GM12891 (cell line): ENCODE results near the gene KIAA0825.

ENCODE experiments used
- POLR2A ChIP-seq: IDR thresholded peaks from 2 replicates; pipeline ENCODE4 v1.6.1; 2011; ENCODE audit warnings: low read depth, low read length, control low read depth
- POLR2AphosphoS5 ChIP-seq: IDR thresholded peaks from 2 replicates; pipeline ENCODE4 v1.6.1; 2011; ENCODE audit warnings: low read depth, low read length, control low read depth
- POU2F2 ChIP-seq: IDR thresholded peaks from 2 replicates; pipeline ENCODE4 v1.6.1; 2011; ENCODE audit warnings: low read depth, mild to moderate bottlenecking, control low read depth, low read length, moderate library complexity

- TF ChIP-seq POLR2A (no peak), POLR2AphosphoS5 (no peak), POU2F2 (no peak)
These were observed 13.6 kb upstream of the KIAA0825 start for GRCh38 chr5:94632024-94632423.
